Stomach smooth muscle (tissue), 2 donors: ENCODE data around the gene DLGAP5.
A peak's percentile ranks its signal among the peaks of the same experiment; 100 is the strongest.

Source experiments
- H3K27ac ChIP-seq: one replicate; pipeline ENCODE4 v1.7.0; 2013; ENCODE audit warnings: mild to moderate bottlenecking, low read length, inconsistent platforms
- H3K27me3 ChIP-seq, 2 donors: one replicate each; pipeline ENCODE4 v1.7.0; 2013; ENCODE audit warnings: low read length in 2 of 2; ENCODE audit not compliant: insufficient read depth in 2 of 2, control insufficient read depth in 1 of 2
- H3K36me3 ChIP-seq, 2 donors: one replicate each; pipeline ENCODE4 v1.7.0; 2013; ENCODE audit warnings: low read length in 2 of 2; ENCODE audit not compliant: control insufficient read depth in 2 of 2, insufficient read depth in 2 of 2
- H3K4me1 ChIP-seq: one replicate; pipeline ENCODE4 v1.7.0; 2013; ENCODE audit warnings: low read length; ENCODE audit not compliant: control insufficient read depth, insufficient read depth
- H3K4me3 ChIP-seq, 2 donors: one replicate each; pipeline ENCODE4 v1.7.0; 2013; ENCODE audit warnings: low read length in 2 of 2
- H3K9ac ChIP-seq, 2 donors: one replicate each; pipeline ENCODE4 v1.7.0; 2013; ENCODE audit warnings: low read length in 2 of 2, mild to moderate bottlenecking in 1 of 2
- H3K9me3 ChIP-seq, 2 donors: one replicate each; pipeline ENCODE4 v1.7.0; 2013; ENCODE audit warnings: low read length in 2 of 2; ENCODE audit not compliant: control insufficient read depth in 2 of 2
- donor health status: healthy.
- donor health status: Pancreatic carcinoma.

The DLGAP5 gene

GRCh38 chr14:55122440-55122986 is 68.9 kb downstream of the DLGAP5 start:
- Histone ChIP-seq H3K9ac (no peak overlapping the region), H3K4me1 (peaks cover 7% of the 10 kb centered on the region)

GRCh38 chr14:55121628-55122439 is 69.6 kb downstream of the DLGAP5 start:
- Histone ChIP-seq H3K4me1 (peaks cover 7% of the 10 kb centered on the region), H3K27me3 (no peaks in the 10 kb centered on the region), H3K4me3 (no peak overlapping the region), H3K9me3 (no peaks in the 10 kb centered on the region), H3K9ac (no peak overlapping the region), H3K27ac (no peak overlapping the region), H3K36me3 (no peaks in the 10 kb centered on the region)

More at GRCh38 chr14:55122440-55122986, 68.9 kb downstream of the DLGAP5 start:
- Histone ChIP-seq H3K9me3 (no peaks in the 10 kb centered on the region), H3K4me3 (no peak overlapping the region), H3K36me3 (no peaks in the 10 kb centered on the region), H3K27me3 (no peaks in the 10 kb centered on the region), H3K27ac (no peak overlapping the region)

DNA sequence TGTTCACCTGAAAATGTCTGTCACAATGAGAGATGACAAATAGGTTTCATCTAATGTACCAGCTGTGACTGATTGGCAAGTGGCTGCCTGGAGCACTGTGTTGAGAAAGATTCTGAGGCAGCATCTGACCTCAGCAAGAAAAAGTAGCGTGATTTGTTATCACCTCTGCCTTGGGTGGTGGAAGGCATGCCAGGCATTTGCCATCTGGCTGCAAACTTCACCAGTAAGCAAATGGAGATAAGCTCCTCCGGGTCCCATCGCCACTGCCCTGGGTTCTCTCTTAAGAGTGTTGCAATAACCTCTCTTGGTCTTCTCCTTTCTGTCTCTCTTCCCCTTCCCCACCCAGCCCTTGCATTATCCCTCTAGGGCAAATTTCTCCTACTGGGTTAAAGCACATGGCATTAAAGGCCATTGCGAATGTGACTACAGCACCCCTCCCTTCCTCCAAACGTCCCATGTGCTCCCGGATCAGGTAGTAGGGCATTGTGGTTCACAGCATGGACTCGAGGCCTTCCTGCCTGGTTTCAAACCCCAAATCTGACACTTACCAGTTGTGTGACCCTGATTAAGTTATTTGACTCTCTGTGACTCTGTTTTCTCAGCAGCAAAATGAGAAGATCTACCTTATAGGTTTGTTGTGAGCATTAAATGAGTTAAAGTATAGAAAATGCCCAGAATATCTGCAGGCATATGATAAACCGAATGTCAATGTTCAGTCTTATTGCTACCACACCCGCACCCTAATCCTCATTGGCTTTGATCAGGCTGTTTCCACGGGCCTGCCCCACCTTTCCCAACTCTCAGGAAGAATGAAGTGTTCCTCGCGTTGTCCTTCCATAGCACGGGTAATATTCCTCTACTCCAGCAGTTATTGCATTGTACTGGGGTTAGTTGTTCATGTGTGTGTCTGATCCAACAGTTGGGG is 70.6 kb downstream of the DLGAP5 start:
- H3K9ac ChIP-seq: no peak overlapping the region

DNA sequence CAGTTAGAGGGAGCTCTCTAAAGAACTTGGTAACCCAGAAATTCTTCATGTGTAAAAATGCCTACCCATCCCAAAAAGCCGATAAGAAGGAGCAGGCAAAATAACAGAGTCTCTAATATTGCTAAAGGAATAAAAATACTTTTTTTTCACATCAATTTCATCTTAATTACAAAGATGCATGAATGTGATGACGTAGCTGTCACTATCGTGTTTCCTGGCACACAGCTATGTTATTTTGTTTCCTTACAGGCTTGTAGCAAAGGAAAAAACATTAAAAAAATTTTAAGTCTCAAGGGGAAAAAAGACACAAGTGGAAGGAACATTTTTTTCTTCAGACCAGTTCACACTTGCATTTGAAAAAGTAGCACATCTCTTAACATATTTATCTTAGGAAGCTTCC is 72.6 kb downstream of the DLGAP5 start:
- Histone ChIP-seq H3K4me1 (peaks cover 7% of the 10 kb centered on the region), H3K9ac (no peak overlapping the region), H3K9me3 (no peaks in the 10 kb centered on the region), H3K4me3 (no peak overlapping the region), H3K36me3 (no peaks in the 10 kb centered on the region), H3K27ac (peak overlapping the region; percentile 49), H3K27me3 (no peaks in the 10 kb centered on the region)

More for the DNA sequence above, 70.6 kb downstream of the DLGAP5 start:
- Histone ChIP-seq H3K27me3 (no peaks in the 10 kb centered on the region), H3K9me3 (no peaks in the 10 kb centered on the region), H3K4me3 (no peak overlapping the region), H3K36me3 (no peaks in the 10 kb centered on the region), H3K27ac (no peak overlapping the region), H3K4me1 (peaks cover 7% of the 10 kb centered on the region)

GRCh38 chr14:55117803-55118441 is 73.5 kb downstream of the DLGAP5 start:
- Histone ChIP-seq H3K36me3 (no peaks in the 10 kb centered on the region), H3K4me1 (peaks cover 5% of the 10 kb centered on the region), H3K27me3 (no peaks in the 10 kb centered on the region), H3K27ac (peak overlapping the region; percentile 49), H3K4me3 (no peak overlapping the region), H3K9ac (no peak overlapping the region), H3K9me3 (no peaks in the 10 kb centered on the region)

- H3K27me3 ChIP-seq: no peaks in the 10 kb centered on the region
- H3K4me1 ChIP-seq: peaks cover 3% of the 10 kb centered on the region
- no peak overlapping the region for H3K9ac ChIP-seq
- no peaks in the 10 kb centered on the region for H3K9me3 ChIP-seq
- no peak overlapping the region for H3K4me3 ChIP-seq
- no peak overlapping the region for H3K27ac ChIP-seq
- H3K36me3 ChIP-seq: no peaks in the 10 kb centered on the region
These were observed 74.9 kb downstream of the DLGAP5 start for GRCh38 chr14:55116246-55117030.

DNA sequence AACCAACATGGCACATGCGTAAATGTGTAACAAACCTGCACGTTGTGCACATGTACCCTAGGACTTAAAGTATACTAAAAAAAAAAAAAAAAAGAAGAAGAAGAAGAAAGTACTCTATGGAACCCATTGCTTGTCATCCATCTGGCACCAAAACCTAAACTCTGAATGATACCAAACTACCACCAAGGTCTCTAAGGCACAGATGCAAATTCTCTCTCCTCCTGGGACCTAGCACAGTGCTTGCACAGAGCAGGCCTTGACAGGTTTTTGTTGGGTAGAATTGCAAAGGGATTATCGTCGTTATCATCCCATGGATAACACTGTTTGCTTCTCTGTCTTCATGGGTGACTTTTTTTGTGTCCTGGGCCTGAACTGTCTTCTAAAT is 75.5 kb downstream of the DLGAP5 start:
- peaks cover 3% of the 10 kb centered on the region for H3K4me1 ChIP-seq
- H3K27me3 ChIP-seq: no peaks in the 10 kb centered on the region
- no peaks in the 10 kb centered on the region for H3K36me3 ChIP-seq
- H3K4me3 ChIP-seq: no peak overlapping the region
- no peak overlapping the region for H3K9ac ChIP-seq
- H3K9me3 ChIP-seq: no peaks in the 10 kb centered on the region
- no peak overlapping the region for H3K27ac ChIP-seq

DNA sequence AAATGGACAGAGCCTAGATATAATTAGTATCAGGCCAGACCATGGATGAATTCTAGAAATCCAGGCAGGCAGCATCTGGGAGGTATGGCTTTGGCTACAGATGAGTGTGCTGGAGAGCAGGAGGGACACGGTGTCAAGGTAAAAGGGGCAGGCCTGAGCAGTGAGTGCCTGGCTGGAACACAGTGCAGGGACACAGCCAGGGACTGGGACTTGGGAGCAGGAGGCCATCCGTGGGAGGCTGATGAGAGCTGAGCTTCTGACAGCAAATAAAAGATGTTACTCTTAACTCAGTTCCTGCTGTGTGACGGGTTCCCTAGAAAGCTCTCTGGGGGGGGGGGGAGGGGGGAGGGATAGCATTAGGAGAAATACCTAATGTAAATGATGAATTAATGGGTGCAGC is 75.9 kb downstream of the DLGAP5 start:
- Histone ChIP-seq H3K4me3 (no peak overlapping the region), H3K9ac (no peak overlapping the region), H3K36me3 (no peaks in the 10 kb centered on the region), H3K27me3 (no peaks in the 10 kb centered on the region), H3K4me1 (peaks cover 3% of the 10 kb centered on the region), H3K9me3 (no peaks in the 10 kb centered on the region), H3K27ac (no peak overlapping the region)

GRCh38 chr14:55114720-55115119 is 76.7 kb downstream of the DLGAP5 start:
- H3K27me3 ChIP-seq: no peaks in the 10 kb centered on the region
- no peak overlapping the region for H3K4me3 ChIP-seq
- H3K27ac ChIP-seq: no peak overlapping the region
- H3K4me1 ChIP-seq: peaks cover 3% of the 10 kb centered on the region
- no peaks in the 10 kb centered on the region for H3K36me3 ChIP-seq
- H3K9ac ChIP-seq: no peak overlapping the region
- H3K9me3 ChIP-seq: no peaks in the 10 kb centered on the region
